Parathyroid adenoma (tissue), 2 donors: Measurements from ENCODE around the gene MIER2.

ENCODE experiments used
- H2AFZ ChIP-seq: fragments of 300-600 bp; sonication (generic); one replicate; pipeline ENCODE4 v1.7.0; 2017; ENCODE audit warnings: antibody characterized with exemption, mild to moderate bottlenecking
- H3K27ac ChIP-seq: fragments of 300-600 bp; sonication (generic); one replicate; pipeline ENCODE4 v1.7.0; 2017
- H3K27me3 ChIP-seq: fragments of 300-600 bp; sonication (generic); one replicate; pipeline ENCODE4 v1.7.0; 2017; ENCODE audit warnings: low read length; ENCODE audit not compliant: control insufficient read depth, insufficient read depth
- H3K36me3 ChIP-seq: fragments of 300-600 bp; sonication (generic); one replicate; pipeline ENCODE4 v1.7.0; 2017; ENCODE audit warnings: low read length; ENCODE audit not compliant: control insufficient read depth, insufficient read depth
- H3K4me1 ChIP-seq: fragments of 300-600 bp; sonication (generic); one replicate; pipeline ENCODE4 v1.7.0; 2017; ENCODE audit warnings: control low read depth
- H3K4me2 ChIP-seq: fragments of 300-600 bp; sonication (generic); one replicate; pipeline ENCODE4 v1.7.0; 2017; ENCODE audit warnings: low read length
- H3K4me3 ChIP-seq: fragments of 300-600 bp; sonication (generic); one replicate; pipeline ENCODE4 v1.7.0; 2017; ENCODE audit warnings: low read depth, low read length
- H3K79me2 ChIP-seq: fragments of 300-600 bp; sonication (generic); one replicate; pipeline ENCODE4 v1.7.0; 2017; ENCODE audit warnings: control low read depth
- H3K9ac ChIP-seq: fragments of 300-600 bp; sonication (generic); one replicate; pipeline ENCODE4 v1.7.0; 2017; ENCODE audit warnings: mild to moderate bottlenecking
- H3K9me3 ChIP-seq: fragments of 300-600 bp; sonication (generic); one replicate; pipeline ENCODE4 v1.7.0; 2017; ENCODE audit warnings: low read length; ENCODE audit not compliant: control insufficient read depth
- TF ChIP-seq, protein P1 (sequence below): fragments of 300-600 bp; sonication (generic); IDR thresholded peaks from one replicate; pipeline ENCODE4 v1.7.0; 2017; ENCODE audit warnings: antibody characterized with exemption, mild to moderate bottlenecking
- donor health status: primary hyperparathyroidism.

MIER2 gene

DNA sequence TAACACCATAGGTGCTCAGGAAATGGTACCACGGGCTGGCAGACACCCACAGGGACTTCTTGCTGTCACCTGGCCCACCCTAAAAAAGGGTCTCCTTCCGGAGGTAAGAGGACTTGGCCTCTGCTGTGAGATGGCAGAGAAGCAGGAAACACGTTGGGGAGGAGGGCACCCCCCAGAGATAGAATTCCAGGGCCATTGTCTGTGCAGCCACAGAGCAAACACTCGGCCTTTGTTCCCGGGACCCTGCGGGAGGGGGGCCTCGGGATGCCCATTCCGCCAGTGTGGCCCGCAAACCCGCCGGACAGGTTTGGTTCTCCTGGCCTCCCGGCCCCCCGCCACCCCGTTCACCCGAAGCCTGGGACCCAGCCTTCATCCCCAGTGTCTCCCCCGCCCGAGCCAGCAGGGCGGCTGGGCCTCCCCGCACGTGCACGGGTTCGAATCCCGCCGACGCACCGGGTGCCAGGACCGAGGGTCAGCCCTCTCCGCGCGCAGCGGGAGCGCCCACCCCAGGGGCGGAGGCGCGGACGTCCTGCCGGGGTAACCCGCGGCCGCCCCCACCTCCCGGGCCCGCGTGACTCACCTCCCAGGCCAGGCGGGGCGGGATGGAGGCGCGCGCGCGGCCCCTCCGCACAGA lies 54.1 kb downstream of the MIER2 start:
- H3K4me1 ChIP-seq: peaks cover 8% of the 10 kb centered on the region
- H2AFZ ChIP-seq: peak overlapping the region; percentile 82
- H3K9me3 ChIP-seq: no peaks in the 10 kb centered on the region
- H3K27ac ChIP-seq: peak overlapping the region; percentile 86
- H3K36me3 ChIP-seq: no peaks in the 10 kb centered on the region
- no peak overlapping the region for H3K4me3 ChIP-seq
- H3K79me2 ChIP-seq: no peaks in the 10 kb centered on the region
- H3K4me2 ChIP-seq: peak overlapping the region; percentile 42
- peaks cover 2% of the 10 kb centered on the region for H3K27me3 ChIP-seq
- peak overlapping the region; percentile 49 for H3K9ac ChIP-seq
- TF ChIP-seq, protein P1, sequence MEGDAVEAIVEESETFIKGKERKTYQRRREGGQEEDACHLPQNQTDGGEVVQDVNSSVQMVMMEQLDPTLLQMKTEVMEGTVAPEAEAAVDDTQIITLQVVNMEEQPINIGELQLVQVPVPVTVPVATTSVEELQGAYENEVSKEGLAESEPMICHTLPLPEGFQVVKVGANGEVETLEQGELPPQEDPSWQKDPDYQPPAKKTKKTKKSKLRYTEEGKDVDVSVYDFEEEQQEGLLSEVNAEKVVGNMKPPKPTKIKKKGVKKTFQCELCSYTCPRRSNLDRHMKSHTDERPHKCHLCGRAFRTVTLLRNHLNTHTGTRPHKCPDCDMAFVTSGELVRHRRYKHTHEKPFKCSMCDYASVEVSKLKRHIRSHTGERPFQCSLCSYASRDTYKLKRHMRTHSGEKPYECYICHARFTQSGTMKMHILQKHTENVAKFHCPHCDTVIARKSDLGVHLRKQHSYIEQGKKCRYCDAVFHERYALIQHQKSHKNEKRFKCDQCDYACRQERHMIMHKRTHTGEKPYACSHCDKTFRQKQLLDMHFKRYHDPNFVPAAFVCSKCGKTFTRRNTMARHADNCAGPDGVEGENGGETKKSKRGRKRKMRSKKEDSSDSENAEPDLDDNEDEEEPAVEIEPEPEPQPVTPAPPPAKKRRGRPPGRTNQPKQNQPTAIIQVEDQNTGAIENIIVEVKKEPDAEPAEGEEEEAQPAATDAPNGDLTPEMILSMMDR: no peak

DNA sequence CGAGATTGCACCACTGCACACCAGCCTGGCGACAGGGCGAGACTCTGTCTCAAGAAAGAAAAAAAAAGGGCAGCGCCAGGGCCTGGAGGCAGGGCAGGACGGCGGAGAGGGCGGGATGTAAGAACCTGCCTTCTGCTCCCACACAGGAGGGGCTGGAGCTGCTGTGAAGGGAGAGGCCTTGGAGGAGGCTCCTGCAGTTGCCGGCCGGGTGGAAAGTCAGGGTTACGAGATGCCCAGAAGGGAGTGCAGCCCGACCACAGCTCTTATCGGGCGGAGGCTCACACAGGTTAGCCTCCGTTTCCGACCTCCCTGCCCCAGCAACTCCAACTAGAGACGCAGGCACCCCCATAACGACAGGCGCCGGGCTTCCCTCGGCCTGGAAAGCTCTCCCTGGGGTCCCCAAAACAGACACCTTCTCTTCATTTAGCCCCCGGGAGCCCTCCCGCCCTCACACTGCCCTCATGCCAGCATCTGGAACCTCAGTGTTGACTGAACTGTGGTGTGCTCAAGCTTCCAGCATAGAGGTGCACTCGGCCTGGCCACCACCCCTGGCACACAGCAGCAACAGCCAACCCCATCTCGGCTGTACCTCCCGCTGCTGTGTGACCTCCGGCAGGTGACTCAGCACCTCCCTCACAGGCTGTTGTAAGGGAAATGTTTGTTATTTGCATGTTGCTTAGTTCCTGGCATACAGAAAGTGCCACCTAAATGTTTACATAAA lies 54.8 kb downstream of the MIER2 start:
- Histone ChIP-seq H3K4me2 (no peak overlapping the region), H3K27ac (peak overlapping the region; percentile 86), H3K79me2 (no peaks in the 10 kb centered on the region), H3K27me3 (peaks cover 2% of the 10 kb centered on the region), H3K4me3 (no peak overlapping the region), H3K4me1 (peaks cover 6% of the 10 kb centered on the region), H3K9me3 (no peaks in the 10 kb centered on the region), H2AFZ (peak overlapping the region; percentile 82), H3K9ac (no peak overlapping the region), H3K36me3 (no peaks in the 10 kb centered on the region)
- TF ChIP-seq, protein P1: no peak

GRCh38 chr19:288911-289310 lies 55.7 kb downstream of the MIER2 start:
- H3K27ac ChIP-seq: peak overlapping the region; percentile 19
- TF ChIP-seq, protein P1: no peak
- no peaks in the 10 kb centered on the region for H3K9me3 ChIP-seq
- H3K4me1 ChIP-seq: no peaks in the 10 kb centered on the region
- no peaks in the 10 kb centered on the region for H3K79me2 ChIP-seq
- no peak overlapping the region for H3K9ac ChIP-seq
- no peak overlapping the region for H3K4me2 ChIP-seq
- no peak overlapping the region for H2AFZ ChIP-seq
- H3K27me3 ChIP-seq: no peaks in the 10 kb centered on the region
- no peaks in the 10 kb centered on the region for H3K36me3 ChIP-seq
- H3K4me3 ChIP-seq: no peak overlapping the region

GRCh38 chr19:287381-287871 lies 57.2 kb downstream of the MIER2 start:
- H3K9ac ChIP-seq: no peak overlapping the region
- H3K4me1 ChIP-seq: no peaks in the 10 kb centered on the region
- no peak overlapping the region for H3K4me3 ChIP-seq
- H3K27ac ChIP-seq: no peak overlapping the region
- H3K27me3 ChIP-seq: no peaks in the 10 kb centered on the region
- no peak overlapping the region for H2AFZ ChIP-seq
- TF ChIP-seq, protein P1: no peak
- no peak overlapping the region for H3K4me2 ChIP-seq
- no peaks in the 10 kb centered on the region for H3K79me2 ChIP-seq
- no peaks in the 10 kb centered on the region for H3K36me3 ChIP-seq
- no peaks in the 10 kb centered on the region for H3K9me3 ChIP-seq
